Measurements from ENCODE around the gene PTPRH.
"Not testable (repeated sequence)": the region's sequence is repeated elsewhere in the genome, so short reads cannot be mapped to it uniquely, and the experiment has no call there.

PTPRH gene

GRCh38 chr19:55226273-55226672 is 17.0 kb upstream of the PTPRH start:
- no peak for DNase-seq

GRCh38 chr19:55225415-55225958 is 16.2 kb upstream of the PTPRH start:
- DNase-seq: no peak

GRCh38 chr19:55224679-55225414 is 15.5 kb upstream of the PTPRH start:
- DNase-seq: not testable (repeated sequence)

GRCh38 chr19:55224038-55224665 is 14.9 kb upstream of the PTPRH start:
- DNase-seq: no peak

- no peak for DNase-seq
Measured at GRCh38 chr19:55223291-55224037, 14.2 kb upstream of the PTPRH start.

GRCh38 chr19:55220525-55220924 is 11.2 kb upstream of the PTPRH start:
- no peak for DNase-seq

- peak; percentile 99 for DNase-seq
Measured at GRCh38 chr19:55216461-55217198, 7.3 kb upstream of the PTPRH start.

GRCh38 chr19:55213547-55213946 is 4.2 kb upstream of the PTPRH start:
- no peak for DNase-seq

- no peak for DNase-seq
Measured at GRCh38 chr19:55212447-55212846, 3.1 kb upstream of the PTPRH start.

- DNase-seq: no peak
Measured at GRCh38 chr19:55209693-55210472, 582 bp upstream of the PTPRH start.

GRCh38 chr19:55206664-55207500 is 2.4 kb downstream of the PTPRH start:
- DNase-seq: peak; percentile 74

- DNase-seq: not testable (repeated sequence)
Measured at GRCh38 chr19:55202199-55202598, 7.1 kb downstream of the PTPRH start.

- DNase-seq: no peak
Measured at GRCh38 chr19:55199620-55200204, 9.6 kb downstream of the PTPRH start.

- DNase-seq: no peak
Measured at GRCh38 chr19:55198651-55199050, 10.7 kb downstream of the PTPRH start.

GRCh38 chr19:55197528-55197927 is 11.8 kb downstream of the PTPRH start:
- peak; percentile 34 for DNase-seq

- DNase-seq: no peak
Measured at GRCh38 chr19:55196803-55197202, 12.5 kb downstream of the PTPRH start.

GRCh38 chr19:55193481-55193880 is 15.8 kb downstream of the PTPRH start:
- DNase-seq: no peak

- DNase-seq: no peak
Measured at GRCh38 chr19:55189403-55189835, 19.9 kb downstream of the PTPRH start.

GRCh38 chr19:55188625-55189024 is 20.7 kb downstream of the PTPRH start:
- DNase-seq: no peak

- DNase-seq: no peak
Measured at GRCh38 chr19:55186080-55186479, 23.2 kb downstream of the PTPRH start.

- no peak for DNase-seq
Measured at GRCh38 chr19:55181740-55182139, 27.6 kb downstream of the PTPRH start.

All from NCI-H2227 treated with DMSO at 0.1 percent for 48 hours (cell line).